HepG2 (cell line): ENCODE measurements around the gene RPS2. TPM values are rescaled to one million over a fixed set of nuclear protein-coding genes. Genes with fewer than 3 reads are reported as not detected.
A peak's percentile ranks its signal among the peaks of the same experiment; 100 is the strongest.

ENCODE experiments used
- AFF4 ChIP-seq: sonication (generic); formaldehyde crosslinking; IDR thresholded peaks from 2 replicates; pipeline ENCODE4 v1.4.0; 2020; ENCODE audit warnings: missing genetic modification reagents
- AGO2 ChIP-seq: fragments of 200-400 bp; formaldehyde crosslinking; optimal IDR thresholded peaks from 2 replicates; pipeline ENCODE3; 2017; ENCODE audit warnings: mild to moderate bottlenecking, low read depth, low read length, moderate library complexity
- FLYWCH1 ChIP-seq: sonication (generic); formaldehyde crosslinking; IDR thresholded peaks from 2 replicates; pipeline ENCODE4 v1.8.1; 2023; ENCODE audit warnings: mild to moderate bottlenecking, missing genetic modification reagents
- HOXA7 ChIP-seq: sonication (generic); formaldehyde crosslinking; IDR thresholded peaks from 2 replicates; pipeline ENCODE4 v1.8.1; 2022; ENCODE audit warnings: mild to moderate bottlenecking, missing genetic modification reagents, moderate library complexity
- KDM4B ChIP-seq: sonication (generic); formaldehyde crosslinking; IDR thresholded peaks from 2 replicates; pipeline ENCODE4 v1.4.0; 2020; ENCODE audit warnings: missing genetic modification reagents
- NCOA5 ChIP-seq: sonication (generic); formaldehyde crosslinking; IDR thresholded peaks from 2 replicates; pipeline ENCODE4 v1.4.0; 2020; ENCODE audit warnings: missing genetic modification reagents
- PHF8 ChIP-seq: sonication (generic); formaldehyde crosslinking; IDR thresholded peaks from 2 replicates; pipeline ENCODE4 v1.5.0; 2020; ENCODE audit warnings: missing genetic modification reagents
- RBAK ChIP-seq: sonication (generic); formaldehyde crosslinking; IDR thresholded peaks from 2 replicates; pipeline ENCODE4 v1.5.1; 2020; ENCODE audit warnings: mild to moderate bottlenecking, missing genetic modification reagents
- RBFOX2 ChIP-seq: fragments of 200-400 bp; formaldehyde crosslinking; IDR thresholded peaks from 2 replicates; pipeline ENCODE4 v1.6.1; 2017; ENCODE audit warnings: low read depth, mild to moderate bottlenecking, low read length
- TGIF2 ChIP-seq: IDR thresholded peaks from 2 replicates; pipeline ENCODE4 v1.6.1; 2016; ENCODE audit warnings: control low read depth, missing compliant biosample characterization
- TRIM22 ChIP-seq: fragments of 450-650 bp; IDR thresholded peaks from 2 replicates; pipeline ENCODE4 v1.6.1; 2017
- ZFP1 ChIP-seq: IDR thresholded peaks from 2 replicates; pipeline ENCODE4 v1.6.1; 2016
- ZNF10 ChIP-seq: sonication (generic); formaldehyde crosslinking; IDR thresholded peaks from 2 replicates; pipeline ENCODE4 v1.4.0; 2020; ENCODE audit warnings: mild to moderate bottlenecking, low read depth, missing genetic modification reagents, borderline replicate concordance
- ZNF230 ChIP-seq: sonication (generic); formaldehyde crosslinking; IDR thresholded peaks from 2 replicates; pipeline ENCODE4 v1.4.0; 2020; ENCODE audit warnings: mild to moderate bottlenecking, missing genetic modification reagents
- ZNF331 ChIP-seq: sonication (generic); formaldehyde crosslinking; IDR thresholded peaks from 2 replicates; pipeline ENCODE4 v1.4.0; 2020; ENCODE audit warnings: missing genetic modification reagents
- ZNF589 ChIP-seq: sonication (generic); formaldehyde crosslinking; conservative IDR thresholded peaks from 2 replicates; pipeline ENCODE4 v1.8.0; 2022; ENCODE audit warnings: mild to moderate bottlenecking, moderate library complexity, missing genetic modification reagents
- ZNF639 ChIP-seq: conservative IDR thresholded peaks from 2 replicates; pipeline ENCODE4 v1.6.1; 2018; ENCODE audit warnings: missing genetic modification reagents
- ZNF75D ChIP-seq: sonication (generic); formaldehyde crosslinking; IDR thresholded peaks from 2 replicates; pipeline ENCODE4 v1.8.1; 2023; ENCODE audit warnings: missing genetic modification reagents, mild to moderate bottlenecking, borderline replicate concordance
- polyA plus RNA-seq, 8 experiments: library from polyadenylated mRNA; depleted of rRNA in 3 of 8; stranded (reverse) in 7 of 8; unstranded in 1 of 8; fragments of >200 nt; fragmentation: Illumina TruSeq in 4 of 8; extraction: Trizol in 4 of 8; gene quantifications; 2 replicates each; pipeline versions ENCODE4 v1.2.1 to v1.2.3, GENCODE V29; 2011 to 2016; ENCODE audit warnings: low read depth in 4 of 8, missing spikeins in 1 of 8, mixed read lengths in 1 of 8; ENCODE audit not compliant: insufficient read depth in 1 of 8
- total RNA-seq, 5 experiments: library from RNA; depleted of rRNA; stranded (reverse); fragments of >200 nt; fragmentation: Illumina TruSeq; extraction: Trizol; gene quantifications; 2 replicates each; pipeline ENCODE4 v1.2.3, GENCODE V29; 2016; ENCODE audit warnings: low read depth in 1 of 5
- TF ChIP-seq, protein P1 (sequence below): sonication (generic); formaldehyde crosslinking; IDR thresholded peaks from 2 replicates; pipeline ENCODE4 v1.9.0; 2021; ENCODE audit warnings: missing genetic modification reagents, mild to moderate bottlenecking, borderline replicate concordance
- TF ChIP-seq, protein P2 (sequence below): IDR thresholded peaks from 2 replicates; pipeline ENCODE4 v1.6.1; 2016; ENCODE audit warnings: low read depth, control low read depth

Gene RPS2
- total and polyA plus RNA-seq, 2 of the 13 experiments (the other 11 are each of a cell fraction or from before 2014, with no cell fraction given), result 1,908 to 4,514 TPM

- TF ChIP-seq, protein P1, sequence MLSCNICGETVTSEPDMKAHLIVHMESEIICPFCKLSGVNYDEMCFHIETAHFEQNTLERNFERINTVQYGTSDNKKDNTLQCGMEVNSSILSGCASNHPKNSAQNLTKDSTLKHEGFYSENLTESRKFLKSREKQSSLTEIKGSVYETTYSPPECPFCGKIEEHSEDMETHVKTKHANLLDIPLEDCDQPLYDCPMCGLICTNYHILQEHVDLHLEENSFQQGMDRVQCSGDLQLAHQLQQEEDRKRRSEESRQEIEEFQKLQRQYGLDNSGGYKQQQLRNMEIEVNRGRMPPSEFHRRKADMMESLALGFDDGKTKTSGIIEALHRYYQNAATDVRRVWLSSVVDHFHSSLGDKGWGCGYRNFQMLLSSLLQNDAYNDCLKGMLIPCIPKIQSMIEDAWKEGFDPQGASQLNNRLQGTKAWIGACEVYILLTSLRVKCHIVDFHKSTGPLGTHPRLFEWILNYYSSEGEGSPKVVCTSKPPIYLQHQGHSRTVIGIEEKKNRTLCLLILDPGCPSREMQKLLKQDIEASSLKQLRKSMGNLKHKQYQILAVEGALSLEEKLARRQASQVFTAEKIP (CRISPR knock-in tag), result no peak
- TF ChIP-seq TRIM22 (no peak), ZNF331 (CRISPR knock-in tag) (0 out of 2 replicates have a peak, but pooled peaks have one; percentile 8), ZFP1 (no peak), RBAK (CRISPR knock-in tag) (no peak), AFF4 (CRISPR knock-in tag) (peak; percentile 84; the same call in 1 of the 2 replicates), ZNF75D (CRISPR knock-in tag) (no peak; the same call in 1 of the 2 replicates), ZNF230 (CRISPR knock-in tag) (no peak), ZNF589 (CRISPR knock-in tag) (0 out of 2 replicates have a peak, but pooled peaks have one; percentile 22), AGO2 (peak; percentile 22), HOXA7 (CRISPR knock-in tag) (no peak), PHF8 (CRISPR knock-in tag) (peak; percentile 43; the same call in 1 of the 2 replicates), ZNF639 (CRISPR knock-in tag) (no peak; the same call in 1 of the 2 replicates), FLYWCH1 (CRISPR knock-in tag) (no peak), TGIF2 (CRISPR knock-in tag) (no peak), RBFOX2 (peak; percentile 57; the same call in 1 of the 2 replicates), ZNF10 (CRISPR knock-in tag) (no peak), NCOA5 (CRISPR knock-in tag) (no peak), KDM4B (CRISPR knock-in tag) (no peak; the same call in 1 of the 2 replicates)
- TF ChIP-seq, protein P2, sequence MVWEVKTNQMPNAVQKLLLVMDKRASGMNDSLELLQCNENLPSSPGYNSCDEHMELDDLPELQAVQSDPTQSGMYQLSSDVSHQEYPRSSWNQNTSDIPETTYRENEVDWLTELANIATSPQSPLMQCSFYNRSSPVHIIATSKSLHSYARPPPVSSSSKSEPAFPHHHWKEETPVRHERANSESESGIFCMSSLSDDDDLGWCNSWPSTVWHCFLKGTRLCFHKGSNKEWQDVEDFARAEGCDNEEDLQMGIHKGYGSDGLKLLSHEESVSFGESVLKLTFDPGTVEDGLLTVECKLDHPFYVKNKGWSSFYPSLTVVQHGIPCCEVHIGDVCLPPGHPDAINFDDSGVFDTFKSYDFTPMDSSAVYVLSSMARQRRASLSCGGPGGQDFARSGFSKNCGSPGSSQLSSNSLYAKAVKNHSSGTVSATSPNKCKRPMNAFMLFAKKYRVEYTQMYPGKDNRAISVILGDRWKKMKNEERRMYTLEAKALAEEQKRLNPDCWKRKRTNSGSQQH, result no peak
Observed at GRCh38 chr16:1960665-1961630, 3.7 kb downstream of the RPS2 start (continued).
